ENCODE measurements around the gene NEUROD1.
A peak's percentile ranks its signal among the peaks of the same experiment; 100 is the strongest.

Gene NEUROD1

GRCh38 chr2:181684454-181685149 is 4.3 kb upstream of the NEUROD1 start:
- no peak overlapping the region for H3K4me3 ChIP-seq (replicated peaks; ENCODE audit: low read depth, low read length)
- DNase-seq (ENCODE audit: extremely low read depth, low read depth), result no peak
- TF ChIP-seq CTCF (IDR thresholded peaks at IDR 0.05; ENCODE audit: low read depth, low read length, missing control alignments), result no peak

GRCh38 chr2:181683518-181684453 is 3.5 kb upstream of the NEUROD1 start:
- no peak for DNase-seq (ENCODE audit: extremely low read depth, low read depth)
- H3K4me3 ChIP-seq (replicated peaks; ENCODE audit: low read depth, low read length), result 0 out of 2 replicates have a peak overlapping the region, but pooled peaks have one; percentile 13
- no peak for TF ChIP-seq CTCF (IDR thresholded peaks at IDR 0.05; ENCODE audit: low read depth, low read length, missing control alignments)

GRCh38 chr2:181682795-181683517 is 2.6 kb upstream of the NEUROD1 start:
- 0 out of 2 replicates have a peak overlapping the region, but pooled peaks have one; percentile 13 for H3K4me3 ChIP-seq (replicated peaks; ENCODE audit: low read depth, low read length)
- no peak for DNase-seq (ENCODE audit: extremely low read depth, low read depth)
- TF ChIP-seq CTCF (IDR thresholded peaks at IDR 0.05; ENCODE audit: low read depth, low read length, missing control alignments), result no peak

- DNase-seq (ENCODE audit: extremely low read depth, low read depth), result no peak
- no peak for TF ChIP-seq CTCF (IDR thresholded peaks at IDR 0.05; ENCODE audit: low read depth, low read length, missing control alignments)
- no peak overlapping the region for H3K4me3 ChIP-seq (replicated peaks; ENCODE audit: low read depth, low read length)
Measured at GRCh38 chr2:181682026-181682789, 1.9 kb upstream of the NEUROD1 start.

- no peak for TF ChIP-seq CTCF (IDR thresholded peaks at IDR 0.05; ENCODE audit: low read depth, low read length, missing control alignments)
- no peak for DNase-seq (ENCODE audit: extremely low read depth, low read depth)
- 0 out of 2 replicates have a peak overlapping the region, but pooled peaks have one; percentile 5 for H3K4me3 ChIP-seq (replicated peaks; ENCODE audit: low read depth, low read length)
Measured at GRCh38 chr2:181680937-181681811, 857 bp upstream of the NEUROD1 start.
